ENCODE data around the gene PACRG. TPM values are rescaled to one million over a fixed set of nuclear protein-coding genes. Genes with fewer than 3 reads are reported as not detected.

Gene PACRG
- total and polyA plus RNA-seq, 10 of the 15 experiments (the other 5 are each of a cell fraction or from before 2014, with no cell fraction given) = not detected

GRCh38 chr6:162856885-162857284 lies 129.1 kb downstream of the PACRG start:
- Histone ChIP-seq H3K9ac (ENCODE audit: control insufficient read depth, insufficient read depth, low read length) (no peak overlapping the region), H2AFZ (ENCODE audit: control insufficient read depth, low read depth, low read length) (no peak overlapping the region), H3K79me2 (ENCODE audit: control insufficient read depth, insufficient read depth, low read length) (no peaks in the 10 kb centered on the region), H3K4me3 (no peak overlapping the region), H3K4me2 (ENCODE audit: control insufficient read depth, insufficient read depth) (no peak overlapping the region), H3K27me3 (replicated peaks in 1 of 2; ENCODE audit: control insufficient read depth in 2 of 2, insufficient read depth in 2 of 2, low read length in 1 of 2) (no peaks in the 10 kb centered on the region), H3K4me1 (ENCODE audit: control insufficient read depth, insufficient read depth, low read length) (no peaks in the 10 kb centered on the region), H3K9me3 (replicated peaks; ENCODE audit: control insufficient read depth, insufficient read depth, low read length) (no peaks in the 10 kb centered on the region), H3K27ac (ENCODE audit: control insufficient read depth, insufficient read depth) (no peak overlapping the region), H4K20me1 (ENCODE audit: control insufficient read depth, insufficient read depth) (no peaks in the 10 kb centered on the region), H3K36me3 (ENCODE audit: control insufficient read depth in 2 of 2, insufficient read depth in 2 of 2, low read length in 1 of 2) (no peaks in the 10 kb centered on the region)
- in situ Hi-C loops (cut with MboI) = no loop called here
- RAD21 ChIA-PET (ENCODE audit: unreplicated experiment) = no interaction called here
- CTCF ChIA-PET = no interaction called here
- intact Hi-C loops (cut with micrococcal nuclease; ENCODE audit: unreplicated experiment) = no loop called here
- FAIRE-seq (no peak), ATAC-seq (0 out of 3 replicates have a peak, but pooled peaks have one; percentile 31), DNase-seq (ENCODE audit: low read depth, low spot score) (no peak)
- no TSS peak for BruUV-seq (replicated peaks)
- SMC1A ChIA-PET (ENCODE audit: uncharacterized antibody, unreplicated experiment) = no interaction called here
- peak; percentile 29; the same call in 1 of the 2 replicates for TF ChIP-seq RAD21 (IDR thresholded peaks at IDR 0.05; ENCODE audit: insufficient read depth, low read depth, low read length)
- TF ChIP-seq CTCF (IDR thresholded peaks at IDR 0.05 in 2 of 3, conservative IDR thresholded peaks at IDR 0.05 in 1 of 3; ENCODE audit: control insufficient read depth in 2 of 3, extremely low read depth in 1 of 3, insufficient read depth in 1 of 3, low read depth in 3 of 3, low read length in 3 of 3) = peak; percentile 11 to 32 (median 30); a peak in 3 of 6 replicates
- TF ChIP-seq POU2F2 (IDR thresholded peaks at IDR 0.05; ENCODE audit: borderline replicate concordance, low read depth, low read length) = no peak
- WGBS (ENCODE audit: insufficient coverage, insufficient replicate concordance, low lambda C conversion rate, missing lambda C conversion rate) = 38% methylated on average over 7 of the region's 7 CpGs
- POLR2A ChIA-PET = no interaction called here

- 21% methylated on average over 2 of the region's 2 CpGs for WGBS (ENCODE audit: insufficient coverage, insufficient replicate concordance, low lambda C conversion rate, missing lambda C conversion rate)
- no peaks in the 10 kb centered on the region for H3K79me2 ChIP-seq (ENCODE audit: control insufficient read depth, insufficient read depth, low read length)
- TF ChIP-seq MTA2 (IDR thresholded peaks at IDR 0.05; ENCODE audit: low read depth) = no peak
- no peak for TF ChIP-seq ZNF24 (IDR thresholded peaks at IDR 0.05)
- no peak for TF ChIP-seq SPI1 (IDR thresholded peaks at IDR 0.05; ENCODE audit: borderline replicate concordance, insufficient read depth, low read depth, low read length)
- TF ChIP-seq RFX5 (IDR thresholded peaks at IDR 0.05; ENCODE audit: low read depth, low read length) = no peak
- ChIA-PET CTCF (no interaction called here), SMC1A (ENCODE audit: uncharacterized antibody, unreplicated experiment) (interaction anchor here (0.8 kb wide), 1 partner anchor 1252 kb away, joined by 3 read pairs; no protein-coding TSS in a partner anchor), RAD21 (ENCODE audit: unreplicated experiment) (no interaction called here), POLR2A (no interaction called here)
- no peak overlapping the region for H3K9ac ChIP-seq (ENCODE audit: control insufficient read depth, insufficient read depth, low read length)
- ATAC-seq (no peak), DNase-seq (ENCODE audit: low read depth, low spot score) (no peak), FAIRE-seq (no peak)
- no peaks in the 10 kb centered on the region for H3K4me1 ChIP-seq (ENCODE audit: control insufficient read depth, insufficient read depth, low read length)
- H2AFZ ChIP-seq (ENCODE audit: control insufficient read depth, low read depth, low read length) = no peak overlapping the region
- intact Hi-C loops (cut with micrococcal nuclease; ENCODE audit: unreplicated experiment) (no loop called here), in situ Hi-C loops (cut with MboI) (no loop called here)
- no peaks in the 10 kb centered on the region for H4K20me1 ChIP-seq (ENCODE audit: control insufficient read depth, insufficient read depth)
- no peak overlapping the region for H3K4me3 ChIP-seq
- H3K27me3 ChIP-seq (replicated peaks in 1 of 2; ENCODE audit: control insufficient read depth in 2 of 2, insufficient read depth in 2 of 2, low read length in 1 of 2) = no peaks in the 10 kb centered on the region
- no peaks in the 10 kb centered on the region for H3K36me3 ChIP-seq (ENCODE audit: control insufficient read depth in 2 of 2, insufficient read depth in 2 of 2, low read length in 1 of 2)
- H3K9me3 ChIP-seq (replicated peaks; ENCODE audit: control insufficient read depth, insufficient read depth, low read length) = no peaks in the 10 kb centered on the region
- no peak overlapping the region for H3K27ac ChIP-seq (ENCODE audit: control insufficient read depth, insufficient read depth)
- no peak overlapping the region for H3K4me2 ChIP-seq (ENCODE audit: control insufficient read depth, insufficient read depth)
- BruUV-seq (replicated peaks) = no TSS peak
Observed at GRCh38 chr6:162857326-162857725, 129.6 kb downstream of the PACRG start.
